Caco-2 (cell line): ENCODE measurements around the gene SMOC2. TPM values are rescaled to one million over a fixed set of nuclear protein-coding genes. Genes with fewer than 3 reads are reported as not detected.
A peak's percentile ranks its signal among the peaks of the same experiment; 100 is the strongest.

Source experiments
- BruUV-seq: library from RNA; stranded (reverse); fragments of 400-500 nt; replicated peaks from 2 replicates; lab custom pipeline; 2021; lab: Mats Ljungman, UMichigan
- CTCF ChIA-PET: fragments of 300-600 bp; sonication (Branson Sonifier 250); formaldehyde crosslinking; loops from one replicate; lab custom pipeline; 2022; ENCODE audit warnings: antibody characterized with exemption; lab: Charles Lee
- POLR2A ChIA-PET: fragments of 300-600 bp; sonication (Branson Sonifier 250); formaldehyde crosslinking; loops from one replicate; lab custom pipeline; 2022; ENCODE audit warnings: antibody characterized with exemption; lab: Charles Lee
- DNase-seq, 2 experiments: peaks; one replicate each; pipeline versions ENCODE4 v3.0.0 to v3.0.0-alpha.2; 2020 to 2022
- H3K27me3 ChIP-seq: replicated peaks from 2 replicates; pipeline ENCODE4 v1.6.0; 2011; ENCODE audit warnings: low read length; ENCODE audit not compliant: control insufficient read depth, insufficient read depth
- H3K36me3 ChIP-seq: 2 replicates; pipeline ENCODE4 v1.5.1; 2011; ENCODE audit warnings: low read length; ENCODE audit not compliant: control insufficient read depth, insufficient read depth
- H3K4me1 ChIP-seq: fragments of 250-450 bp; sonication (Bioruptor Pico); 2 replicates; pipeline ENCODE4 v1.5.1; 2020; ENCODE audit warnings: mild to moderate bottlenecking
- H3K4me3 ChIP-seq: 2 replicates; pipeline ENCODE4 v1.5.1; 2011; ENCODE audit warnings: low read depth, mild to moderate bottlenecking, control low read depth, low read length
- H3K9me3 ChIP-seq: fragments of 250-450 bp; sonication (Bioruptor Pico); 2 replicates; pipeline ENCODE4 v1.5.1; 2020; ENCODE audit warnings: mild to moderate bottlenecking, moderate library complexity
- H3K27ac Mint-ChIP-seq: one replicate; pipeline ENCODE4 v1.8.0; 2022; ENCODE audit warnings: mixed read lengths; ENCODE audit not compliant: unreplicated experiment
- H3K27me3 Mint-ChIP-seq: one replicate; pipeline ENCODE4 v1.8.0; 2022; ENCODE audit warnings: mixed read lengths; ENCODE audit not compliant: insufficient read depth, unreplicated experiment
- H3K36me3 Mint-ChIP-seq: one replicate; pipeline ENCODE4 v1.8.0; 2022; ENCODE audit warnings: mild to moderate bottlenecking, mixed read lengths; ENCODE audit not compliant: insufficient read depth, unreplicated experiment
- H3K4me1 Mint-ChIP-seq: one replicate; pipeline ENCODE4 v1.8.0; 2022; ENCODE audit warnings: low read depth, mixed read lengths; ENCODE audit not compliant: unreplicated experiment
- H3K4me3 Mint-ChIP-seq: one replicate; pipeline ENCODE4 v1.8.0; 2022; ENCODE audit warnings: mild to moderate bottlenecking, moderate library complexity, mixed read lengths; ENCODE audit not compliant: unreplicated experiment
- H3K9me3 Mint-ChIP-seq: one replicate; pipeline ENCODE4 v1.8.0; 2022; ENCODE audit warnings: mixed read lengths; ENCODE audit not compliant: unreplicated experiment
- intact Hi-C: fragments of 100-400 bp; cut with micrococcal nuclease; formaldehyde crosslinking; loops from one replicate; pipeline ENCODE4 v1.10.0; 2022; ENCODE audit not compliant: unreplicated experiment
- total RNA-seq: library from RNA; stranded (reverse); gene quantifications from 2 replicates; pipeline ENCODE4 v1.2.3, GENCODE V29; 2022
- TF ChIP-seq, protein P1 (sequence below), 2 experiments: fragments of 200-600 bp in 1 of 2; IDR thresholded peaks; 1 replicate in 1 of 2; 2 replicates in 1 of 2; pipeline versions ENCODE4 v1.5.1 to v1.8.0; 2011 to 2022; ENCODE audit warnings: antibody characterized with exemption in 1 of 2, control low read depth in 1 of 2, inconsistent platforms in 1 of 2, low read depth in 1 of 2, low read length in 1 of 2, mild to moderate bottlenecking in 1 of 2, moderate library complexity in 1 of 2; ENCODE audit not compliant: insufficient read depth in 1 of 2, severe bottlenecking in 1 of 2, unreplicated experiment in 1 of 2

SMOC2 gene
- total RNA-seq, 1 experiment from 2014 or later: 2.8 TPM

DNA sequence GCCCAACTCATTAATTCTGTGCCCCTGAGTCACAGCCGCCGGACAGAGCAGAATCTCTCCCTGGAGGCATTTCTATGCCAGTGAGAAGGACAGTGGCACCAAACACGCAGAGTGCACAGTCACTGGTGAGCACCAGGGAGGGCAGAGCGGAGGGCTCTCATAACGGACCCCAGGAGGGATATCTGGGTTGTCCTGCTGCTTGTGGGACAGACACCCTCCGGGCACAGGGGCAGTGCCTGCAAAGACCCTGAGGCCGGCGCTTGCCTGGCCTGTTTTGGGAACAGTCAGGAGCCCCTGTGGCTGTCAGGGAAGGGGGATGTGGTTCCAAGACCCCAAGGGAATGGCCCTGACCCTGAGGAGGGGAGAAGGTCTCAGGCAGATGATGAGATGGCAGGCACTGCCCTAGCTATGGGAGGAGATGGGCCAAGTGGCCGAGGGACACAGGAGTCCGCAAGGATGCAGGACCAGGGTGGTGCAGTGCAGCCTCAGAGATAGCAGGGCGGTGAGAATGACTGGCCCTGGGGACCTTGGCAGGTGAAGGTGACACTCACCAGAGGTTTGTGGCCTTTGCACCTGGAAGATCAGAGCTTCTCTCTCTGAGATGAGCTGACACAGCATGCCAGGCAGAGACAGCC lies 270.8 kb downstream of the SMOC2 start:
- ChIA-PET POLR2A (no interaction called here), CTCF (interaction anchor here (0.6 kb wide), 1 partner anchor 341 kb away, joined by 3 read pairs; no protein-coding TSS in a partner anchor)
- H3K27me3 ChIP-seq: no peaks in the 10 kb centered on the region
- H3K9me3 ChIP-seq: no peaks in the 10 kb centered on the region
- no peak overlapping the region for H3K4me3 Mint-ChIP-seq
- H3K27me3 Mint-ChIP-seq: no peaks in the 10 kb centered on the region
- BruUV-seq: no TSS peak
- H3K27ac Mint-ChIP-seq: no peak overlapping the region
- no peaks in the 10 kb centered on the region for H3K36me3 ChIP-seq
- intact Hi-C loops: loop anchor here (5.0 kb wide), 2 partner anchors 94 to 259 kb away; no protein-coding TSS in a partner anchor
- no peaks in the 10 kb centered on the region for H3K4me1 ChIP-seq
- no peaks in the 10 kb centered on the region for H3K4me1 Mint-ChIP-seq
- DNase-seq: no peak
- H3K4me3 ChIP-seq: no peak overlapping the region
- no peaks in the 10 kb centered on the region for H3K36me3 Mint-ChIP-seq
- TF ChIP-seq, protein P1, sequence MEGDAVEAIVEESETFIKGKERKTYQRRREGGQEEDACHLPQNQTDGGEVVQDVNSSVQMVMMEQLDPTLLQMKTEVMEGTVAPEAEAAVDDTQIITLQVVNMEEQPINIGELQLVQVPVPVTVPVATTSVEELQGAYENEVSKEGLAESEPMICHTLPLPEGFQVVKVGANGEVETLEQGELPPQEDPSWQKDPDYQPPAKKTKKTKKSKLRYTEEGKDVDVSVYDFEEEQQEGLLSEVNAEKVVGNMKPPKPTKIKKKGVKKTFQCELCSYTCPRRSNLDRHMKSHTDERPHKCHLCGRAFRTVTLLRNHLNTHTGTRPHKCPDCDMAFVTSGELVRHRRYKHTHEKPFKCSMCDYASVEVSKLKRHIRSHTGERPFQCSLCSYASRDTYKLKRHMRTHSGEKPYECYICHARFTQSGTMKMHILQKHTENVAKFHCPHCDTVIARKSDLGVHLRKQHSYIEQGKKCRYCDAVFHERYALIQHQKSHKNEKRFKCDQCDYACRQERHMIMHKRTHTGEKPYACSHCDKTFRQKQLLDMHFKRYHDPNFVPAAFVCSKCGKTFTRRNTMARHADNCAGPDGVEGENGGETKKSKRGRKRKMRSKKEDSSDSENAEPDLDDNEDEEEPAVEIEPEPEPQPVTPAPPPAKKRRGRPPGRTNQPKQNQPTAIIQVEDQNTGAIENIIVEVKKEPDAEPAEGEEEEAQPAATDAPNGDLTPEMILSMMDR (IDR thresholded peaks at IDR 0.05; ENCODE audit: insufficient read depth in 1 of 2, low read depth in 1 of 2, low read length in 1 of 2, severe bottlenecking in 1 of 2, unreplicated experiment in 1 of 2): no peak
- H3K9me3 Mint-ChIP-seq: no peaks in the 10 kb centered on the region

DNA sequence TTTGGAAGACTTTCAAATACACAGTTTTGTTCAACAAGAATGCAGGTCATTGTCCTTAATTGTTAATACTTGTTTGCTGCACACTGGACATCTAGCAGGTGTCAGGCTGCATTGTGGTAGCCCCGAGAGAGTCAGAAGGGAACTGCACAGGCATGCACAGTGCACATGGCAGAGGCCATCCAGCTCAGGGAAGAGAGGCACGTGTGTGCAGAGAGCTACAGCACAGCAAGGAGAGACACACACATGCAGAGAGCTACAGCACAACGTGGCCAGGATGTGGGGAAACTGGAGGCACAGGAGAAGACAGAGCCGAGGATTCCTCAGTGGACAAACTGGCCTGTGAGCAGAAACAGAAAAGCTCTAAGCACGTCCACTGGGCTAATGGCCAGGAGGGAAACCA lies 272.0 kb downstream of the SMOC2 start:
- no peak overlapping the region for H3K4me3 Mint-ChIP-seq
- TF ChIP-seq, protein P1 (IDR thresholded peaks at IDR 0.05; ENCODE audit: insufficient read depth in 1 of 2, low read depth in 1 of 2, low read length in 1 of 2, severe bottlenecking in 1 of 2, unreplicated experiment in 1 of 2): no peak
- intact Hi-C loops: loop anchor here (5.0 kb wide), 2 partner anchors 96 to 261 kb away; no protein-coding TSS in a partner anchor
- no peaks in the 10 kb centered on the region for H3K36me3 ChIP-seq
- H3K27me3 ChIP-seq: no peaks in the 10 kb centered on the region
- no peak for DNase-seq
- no peaks in the 10 kb centered on the region for H3K9me3 Mint-ChIP-seq
- H3K4me1 ChIP-seq: no peaks in the 10 kb centered on the region
- no peaks in the 10 kb centered on the region for H3K27me3 Mint-ChIP-seq
- ChIA-PET CTCF (interaction anchor here (0.9 to 1.1 kb wide), 3 partner anchors 11 to 95 kb away, joined by 3 to 4 read pairs (median 3); no protein-coding TSS in a partner anchor), POLR2A (no interaction called here)
- H3K4me3 ChIP-seq: no peak overlapping the region
- BruUV-seq: no TSS peak
- no peak overlapping the region for H3K27ac Mint-ChIP-seq
- H3K4me1 Mint-ChIP-seq: no peaks in the 10 kb centered on the region
- no peaks in the 10 kb centered on the region for H3K9me3 ChIP-seq
- H3K36me3 Mint-ChIP-seq: no peaks in the 10 kb centered on the region

DNA sequence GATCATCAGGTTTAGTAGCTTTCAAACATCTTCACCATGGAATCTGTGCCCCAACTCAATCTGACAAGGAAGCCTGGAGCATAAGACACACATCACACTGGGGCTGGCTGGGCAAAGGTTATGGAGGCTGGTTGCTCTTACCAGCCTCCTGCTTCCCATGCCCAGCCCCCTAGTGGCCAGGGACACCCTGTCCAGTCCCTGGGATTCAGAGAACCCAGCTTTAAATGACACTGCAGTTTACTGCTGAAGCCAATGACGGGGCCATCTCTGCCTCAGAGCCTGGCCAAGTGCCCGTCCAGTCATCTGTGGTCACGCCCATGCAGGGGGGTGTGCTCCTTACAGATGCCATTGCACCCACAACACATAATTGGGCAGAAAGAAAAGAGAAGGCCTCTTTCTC lies 272.9 kb downstream of the SMOC2 start:
- no TSS peak for BruUV-seq
- TF ChIP-seq, protein P1 (IDR thresholded peaks at IDR 0.05; ENCODE audit: insufficient read depth in 1 of 2, low read depth in 1 of 2, low read length in 1 of 2, severe bottlenecking in 1 of 2, unreplicated experiment in 1 of 2): peak; percentile 49 to 57
- Histone ChIP-seq H3K9me3 (no peaks in the 10 kb centered on the region), H3K36me3 (no peaks in the 10 kb centered on the region), H3K4me1 (no peaks in the 10 kb centered on the region), H3K4me3 (no peak overlapping the region), H3K27me3 (no peaks in the 10 kb centered on the region)
- Mint-ChIP-seq H3K9me3 (no peaks in the 10 kb centered on the region), H3K36me3 (no peaks in the 10 kb centered on the region), H3K27ac (no peak overlapping the region), H3K4me3 (no peak overlapping the region), H3K27me3 (no peaks in the 10 kb centered on the region), H3K4me1 (no peaks in the 10 kb centered on the region)
- peak; percentile 62 to 69 for DNase-seq
- CTCF ChIA-PET: interaction anchor here (0.6 to 1.1 kb wide), 3 partner anchors 17 to 96 kb away, joined by 3 read pairs; no protein-coding TSS in a partner anchor
- intact Hi-C loops: loop anchor here (5.0 kb wide), 2 partner anchors 97 to 262 kb away; no protein-coding TSS in a partner anchor
- POLR2A ChIA-PET: no interaction called here
